Bone marrow (tissue), 2 donors: ENCODE measurements around the gene FAM168A.
A peak's percentile ranks its signal among the peaks of the same experiment; 100 is the strongest.
"Not testable (repeated sequence)": the region's sequence is repeated elsewhere in the genome, so short reads cannot be mapped to it uniquely, and the experiment has no call there.

Experiments
- DNase-seq, 2 donors: peaks; one replicate each; lab custom pipeline; 2025; lab: John Stamatoyannopoulos, UW

Gene FAM168A

DNA sequence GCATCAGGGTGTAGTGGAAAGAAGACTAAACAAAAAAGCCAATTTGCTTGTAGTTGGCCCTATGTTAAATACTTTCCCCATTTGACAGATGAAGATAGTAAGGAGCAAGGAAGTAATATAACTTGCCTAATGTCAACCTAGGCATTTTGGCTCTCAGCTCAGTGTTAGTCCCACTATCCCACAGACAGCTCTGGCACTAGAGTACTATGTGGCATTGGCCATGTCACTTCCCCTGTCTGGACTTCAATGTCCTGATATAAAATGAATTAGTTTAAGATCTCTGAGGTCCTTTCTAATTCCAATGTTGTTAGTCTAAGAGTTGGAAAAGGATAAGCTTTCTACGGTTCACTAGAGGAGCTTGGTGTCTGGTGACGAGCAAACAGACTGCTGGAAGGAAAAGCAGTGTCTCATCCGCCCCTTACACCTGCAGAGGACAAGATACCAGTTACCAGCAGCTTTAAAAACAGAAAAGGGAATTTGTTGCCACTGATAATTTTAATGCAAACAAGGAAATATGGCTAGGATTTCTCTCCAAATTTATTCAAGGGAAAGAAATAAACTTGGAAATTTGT is 129.2 kb downstream of the FAM168A start:
- DNase-seq, result no peak

DNA sequence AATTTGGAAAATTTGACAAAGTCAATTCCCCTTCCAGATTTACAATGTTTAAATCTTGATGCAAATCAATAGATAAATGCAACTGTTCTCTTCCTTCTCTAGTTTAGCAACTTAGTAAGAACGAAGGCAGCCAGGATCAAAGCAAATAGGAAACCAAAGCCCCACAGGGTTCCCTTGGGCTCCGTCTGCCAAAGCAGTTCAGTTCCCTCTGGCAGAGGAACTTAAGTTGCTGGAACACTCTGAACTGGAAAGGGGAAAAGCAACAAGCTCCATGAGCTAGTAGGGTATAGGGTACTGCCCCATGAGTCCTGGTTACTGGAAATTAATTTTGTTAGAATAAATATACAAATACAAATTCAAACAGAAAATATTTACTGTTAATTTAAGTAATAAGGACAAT is 130.4 kb downstream of the FAM168A start:
- DNase-seq, result no peak

DNA sequence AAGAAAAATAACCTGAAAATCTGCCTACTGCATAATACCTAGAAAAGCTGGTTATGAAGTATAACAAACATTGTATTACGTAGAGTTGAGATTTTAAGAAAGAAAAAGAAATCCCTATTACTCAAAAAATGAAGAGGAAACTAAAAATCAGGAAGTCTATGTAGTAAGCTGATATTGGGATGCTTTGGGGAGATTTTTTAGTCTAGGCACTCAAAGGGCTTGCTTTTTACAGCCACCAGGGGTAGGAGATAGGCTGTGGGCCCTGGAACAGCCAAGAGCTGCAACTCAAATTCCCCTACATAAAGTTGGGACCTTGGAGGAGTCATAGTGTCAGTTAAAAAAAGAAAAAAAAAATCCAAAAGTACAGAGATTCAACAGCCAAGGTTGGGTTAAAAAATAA is 131.3 kb downstream of the FAM168A start:
- DNase-seq, result no peak

DNA sequence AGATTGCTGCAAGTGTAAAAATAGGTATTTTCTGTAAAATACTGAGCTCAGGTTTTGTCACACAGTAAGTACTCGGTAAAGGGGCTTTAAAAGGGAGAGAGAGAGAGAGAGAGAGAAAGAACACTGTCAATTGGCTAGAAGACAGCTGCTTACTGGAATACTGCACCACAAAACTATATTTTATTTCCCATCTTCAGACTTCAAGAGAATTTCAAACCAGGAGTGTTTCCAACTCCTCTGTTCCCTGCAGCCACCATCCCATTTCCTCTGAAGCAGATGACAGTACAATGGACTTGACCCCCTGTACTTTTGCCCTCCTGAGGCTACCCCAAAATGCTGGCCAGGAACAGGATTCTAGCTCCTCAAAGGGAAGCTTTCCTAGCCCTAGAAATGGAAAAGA is 132.0 kb downstream of the FAM168A start:
- no peak for DNase-seq

DNA sequence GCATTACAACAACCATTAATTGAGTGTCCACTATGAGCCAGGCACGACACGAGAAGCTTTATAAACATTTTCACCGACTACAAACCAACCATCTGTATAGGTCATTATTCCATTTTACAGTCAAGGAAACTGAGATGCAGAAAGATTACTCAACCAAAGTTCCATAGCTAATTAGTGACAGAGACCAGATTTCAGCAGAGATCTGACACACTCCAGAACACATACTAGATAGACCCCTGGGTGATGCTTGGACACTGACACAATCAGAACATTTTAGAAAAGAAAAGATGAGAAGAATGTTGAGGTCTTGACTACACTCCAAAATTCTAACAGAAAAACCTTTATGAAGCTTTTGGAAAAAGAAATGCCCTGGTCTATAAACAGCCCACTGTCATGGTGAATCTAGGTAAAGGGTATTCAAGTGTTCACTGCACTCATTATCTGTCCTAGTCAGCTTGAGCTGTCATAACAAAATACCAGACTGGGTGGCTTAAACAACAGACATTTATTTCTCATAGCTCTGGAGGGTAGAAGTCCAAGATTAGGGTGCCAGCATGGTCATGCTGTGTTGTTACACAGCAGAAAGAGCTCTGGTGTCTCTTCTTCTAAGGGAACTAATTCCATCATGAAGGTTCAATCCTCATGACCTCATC is 132.8 kb downstream of the FAM168A start:
- no peak for DNase-seq

DNA sequence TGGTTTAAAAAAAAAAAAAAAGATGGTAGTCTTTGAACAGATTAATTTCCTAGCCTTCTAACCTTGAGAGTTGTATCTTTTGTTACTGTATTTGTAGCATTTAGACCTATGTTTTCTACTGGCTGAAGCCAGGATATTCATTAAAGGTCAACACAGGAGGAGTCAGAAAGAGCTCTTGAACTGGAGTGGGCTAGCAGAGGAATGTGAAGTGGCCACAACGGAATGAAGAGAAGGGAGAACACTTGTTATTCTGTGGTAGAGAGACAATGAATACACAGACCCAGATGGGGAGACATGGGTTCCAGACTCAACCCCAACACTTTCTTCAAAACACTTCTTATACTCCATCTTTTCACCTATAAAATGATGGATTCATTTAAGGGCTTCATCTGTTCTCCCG is 133.6 kb downstream of the FAM168A start:
- no peak for DNase-seq

DNA sequence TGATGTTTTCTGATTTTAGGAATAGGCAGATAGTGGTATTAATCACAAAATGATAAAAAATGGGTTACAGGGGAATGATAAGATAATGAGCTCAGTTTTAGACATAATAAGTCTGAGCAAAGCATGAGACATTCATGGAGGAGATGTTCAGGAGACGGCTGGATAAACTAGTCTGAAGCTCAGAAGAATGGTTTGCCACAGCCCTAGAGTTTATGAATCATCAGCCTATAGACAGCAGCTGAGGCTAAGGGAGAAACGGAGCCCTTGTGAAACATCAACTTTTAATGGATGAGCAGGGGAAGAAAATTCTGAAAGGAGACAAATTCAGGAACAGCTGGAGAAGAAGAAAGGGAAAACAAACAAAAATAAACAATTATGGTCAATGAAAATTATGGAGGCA is 134.6 kb downstream of the FAM168A start:
- DNase-seq, result peak in 1 of 2 donors; percentile 60

DNA sequence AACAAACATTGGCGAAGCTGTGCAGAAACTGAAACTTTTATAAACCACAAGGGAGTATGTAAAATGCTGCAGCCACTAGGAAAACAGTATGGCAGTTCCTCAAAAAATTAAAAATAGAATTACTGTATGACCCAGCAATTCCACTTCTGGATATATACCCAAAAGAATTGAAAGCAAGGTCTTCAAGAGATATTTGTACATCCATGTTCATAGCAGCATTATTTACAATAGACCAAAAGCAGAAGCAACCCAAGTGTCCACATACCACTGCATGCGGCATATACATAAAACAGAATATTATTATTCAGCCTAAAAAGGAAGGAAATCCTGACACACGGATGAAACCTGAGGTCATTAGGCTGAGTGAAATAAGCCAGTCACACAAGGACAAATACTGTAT is 135.9 kb downstream of the FAM168A start:
- peak in 1 of 2 donors; percentile 82 for DNase-seq

DNA sequence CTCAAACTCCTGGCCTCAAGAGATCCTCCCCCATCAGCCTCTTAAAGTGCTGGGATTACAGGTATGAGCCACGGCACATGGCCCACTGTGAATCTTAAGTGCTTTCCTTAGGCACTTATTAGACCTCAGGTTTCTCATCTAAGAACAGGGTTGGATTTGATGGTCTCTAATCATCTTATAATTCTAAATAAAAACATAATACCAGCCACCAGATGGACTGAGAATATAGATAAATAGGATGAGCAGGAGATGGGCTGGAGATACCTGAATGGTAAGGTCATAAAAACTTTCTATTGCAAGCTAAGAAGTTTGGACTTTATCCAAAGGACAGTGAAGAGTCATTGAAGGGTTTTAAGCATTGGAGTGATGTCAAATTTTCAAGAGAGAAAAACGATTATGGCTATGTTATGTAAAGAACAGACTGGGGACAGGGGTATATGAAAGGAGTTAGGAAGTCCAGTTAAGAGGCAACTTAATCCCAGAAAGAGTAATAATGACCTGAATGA is 136.5 kb downstream of the FAM168A start:
- DNase-seq, result no peak

DNA sequence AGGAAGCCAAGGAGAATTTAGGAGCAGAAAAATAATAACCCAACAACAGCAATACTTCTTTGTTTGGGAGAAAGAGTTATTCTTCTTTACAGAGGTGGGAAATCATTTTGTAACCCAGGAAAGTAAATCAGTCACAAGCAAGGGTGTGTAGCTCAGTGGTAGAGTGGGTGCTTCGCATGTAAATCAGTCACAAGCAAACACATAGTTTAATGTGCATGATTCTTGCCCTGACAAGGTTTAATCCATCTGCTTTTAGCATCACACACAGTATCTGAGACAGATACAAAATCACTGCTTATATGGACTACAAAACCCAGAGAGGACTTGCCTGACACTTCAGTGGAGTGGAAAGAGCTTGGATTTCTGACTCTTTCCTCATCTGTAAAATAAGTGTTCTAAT is 139.7 kb downstream of the FAM168A start:
- DNase-seq, result no peak

DNA sequence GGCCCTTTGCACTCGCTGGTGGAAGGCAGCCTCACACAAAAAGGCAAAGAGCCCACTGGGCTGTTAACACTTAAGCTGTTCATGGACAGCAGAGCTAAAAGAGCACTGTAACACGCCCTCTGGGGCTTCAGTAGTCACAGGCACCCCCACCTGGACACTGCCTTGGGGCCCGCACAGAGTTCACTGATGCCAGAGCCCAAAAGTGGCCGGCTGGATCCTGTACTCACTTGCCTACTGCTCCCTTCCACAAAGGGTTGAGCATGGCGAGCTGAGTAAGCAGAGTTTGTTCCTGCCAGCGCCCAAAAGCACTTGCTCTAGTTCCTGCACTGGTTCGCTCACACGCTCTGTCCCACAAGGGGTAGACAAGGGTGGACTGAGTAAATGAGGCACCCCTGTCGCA is 142.9 kb downstream of the FAM168A start:
- DNase-seq, result no peak

DNA sequence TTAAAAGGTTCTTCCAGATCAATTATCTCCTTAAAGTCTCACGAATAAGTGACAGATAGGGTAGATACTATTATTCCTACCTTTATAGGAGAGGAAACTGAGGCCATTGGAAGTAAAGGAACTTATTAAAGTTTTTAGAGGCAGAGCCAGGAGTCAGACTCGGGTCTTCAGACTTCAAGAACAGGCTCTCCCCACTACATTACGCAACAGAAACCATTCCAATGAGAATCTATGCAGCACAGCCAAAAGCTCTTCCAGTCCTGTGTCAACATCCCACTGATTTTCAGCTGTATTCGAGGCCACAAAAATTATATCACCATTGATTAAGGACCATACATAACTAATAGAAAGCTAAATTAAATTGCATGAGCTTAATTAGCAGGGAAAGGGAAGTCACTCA is 144.3 kb downstream of the FAM168A start:
- no peak for DNase-seq

DNA sequence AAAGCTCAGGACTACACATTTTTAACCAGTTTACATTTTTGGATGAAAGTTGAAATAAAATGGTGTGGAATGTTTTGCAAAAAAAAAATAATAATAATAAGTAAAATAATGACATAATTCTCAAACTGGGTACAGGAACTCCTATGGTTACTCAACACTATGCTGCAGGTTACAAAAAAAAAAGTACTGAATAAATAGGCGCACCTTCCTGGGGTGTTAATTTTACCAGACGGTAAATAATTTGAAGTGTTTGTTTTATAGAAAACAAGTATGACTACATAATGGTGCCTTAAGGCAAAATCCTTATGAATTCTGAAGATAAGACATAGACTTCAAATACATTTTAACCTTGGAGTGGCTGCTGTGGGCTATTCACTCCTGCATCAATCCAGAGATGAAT is 145.2 kb downstream of the FAM168A start:
- no peak for DNase-seq

DNA sequence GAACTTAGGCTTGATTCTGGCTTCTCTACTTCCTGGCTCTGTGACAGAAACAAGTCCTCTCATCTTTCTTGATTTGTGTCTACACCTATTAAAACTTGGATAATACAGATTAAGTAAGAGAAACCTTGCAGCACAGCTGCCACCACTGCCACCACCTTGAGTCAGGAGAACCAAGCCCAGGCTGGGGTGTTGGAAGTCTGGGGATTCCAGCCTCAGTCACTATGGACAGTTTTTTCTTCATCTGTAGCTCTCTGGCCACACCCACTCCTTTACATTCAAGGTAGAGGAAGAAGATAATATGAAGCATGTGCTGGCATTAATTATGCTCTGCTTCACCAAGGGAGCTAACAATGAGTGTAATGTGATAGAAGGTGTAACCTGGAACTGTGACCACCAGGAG is 146.0 kb downstream of the FAM168A start:
- DNase-seq, result no peak

DNA sequence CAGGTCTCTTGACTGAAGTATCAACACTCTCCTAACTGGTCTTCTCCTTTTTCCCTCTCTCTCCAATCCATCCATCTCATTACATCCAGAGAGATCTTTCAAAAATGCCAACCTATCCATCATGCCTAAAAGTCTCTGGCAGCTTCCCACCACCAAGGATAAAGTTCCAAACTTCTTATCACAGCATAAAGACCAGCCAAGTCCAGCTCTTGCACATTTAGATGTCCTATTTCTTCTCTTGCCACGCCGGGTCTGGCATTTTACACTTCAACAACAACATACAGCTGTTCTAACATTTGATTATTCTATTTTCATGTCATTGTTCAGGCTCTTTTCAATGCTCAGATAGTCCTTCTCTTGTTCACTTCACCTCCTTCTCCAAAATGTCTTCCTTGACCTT is 151.1 kb downstream of the FAM168A start:
- no peak for DNase-seq

DNA sequence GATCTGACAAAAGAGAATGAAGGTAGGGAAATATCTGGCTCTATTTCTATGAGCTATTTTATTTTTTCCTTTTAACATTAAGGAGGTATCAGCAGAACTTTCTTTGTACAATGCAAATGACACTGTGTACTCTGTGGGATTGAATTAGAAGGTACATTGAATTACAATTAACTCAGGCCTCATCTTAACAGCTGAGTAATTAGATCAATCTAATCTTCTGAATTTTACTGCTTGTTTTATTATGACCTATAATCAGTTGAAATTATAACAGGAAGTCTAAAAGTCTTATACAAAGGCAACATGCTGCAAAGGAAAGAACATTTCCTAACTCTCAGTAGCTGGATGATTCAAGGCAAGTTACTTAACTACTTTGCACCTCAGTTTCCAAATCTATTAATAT is 151.9 kb downstream of the FAM168A start:
- DNase-seq, result no peak

DNA sequence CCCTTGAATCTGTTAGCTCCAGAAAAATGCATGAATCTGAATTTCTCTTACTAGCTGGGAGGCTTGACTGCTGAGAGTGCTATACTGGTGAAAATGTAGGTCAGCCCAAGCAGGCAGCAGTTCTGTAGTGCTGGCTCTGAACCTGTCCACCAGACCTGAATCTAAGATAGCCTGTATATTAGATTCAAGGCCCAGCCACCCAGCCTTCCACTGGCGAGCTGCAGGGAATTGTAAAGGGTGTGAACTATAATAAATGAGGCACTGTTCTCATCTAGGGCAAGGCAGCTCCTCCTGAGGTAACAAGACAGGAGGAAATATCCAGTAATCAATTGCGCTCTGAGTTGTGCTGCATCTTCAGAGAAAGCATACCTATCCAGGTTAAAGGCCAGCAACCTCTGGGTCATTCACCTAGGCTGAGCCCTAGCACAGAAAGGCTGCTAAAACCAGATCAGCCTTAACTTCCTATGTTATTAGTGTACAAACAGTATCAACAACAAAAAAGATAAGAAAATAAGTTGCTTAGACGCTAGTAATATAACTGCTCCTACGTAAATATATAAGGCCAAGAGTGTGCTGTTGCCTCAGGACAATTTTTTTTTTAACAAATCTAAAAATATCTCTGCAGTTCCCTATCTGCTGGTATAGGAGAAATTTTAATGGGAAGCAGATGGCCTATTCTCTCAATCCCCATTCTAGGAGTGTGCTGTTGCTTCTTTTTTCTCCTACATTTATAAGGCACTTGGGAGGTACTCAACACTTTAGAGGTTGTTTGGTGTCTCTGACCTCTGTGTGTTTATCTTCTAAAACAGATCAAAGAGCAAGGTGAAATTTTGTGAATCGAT is 158.7 kb downstream of the FAM168A start:
- no peak for DNase-seq

DNA sequence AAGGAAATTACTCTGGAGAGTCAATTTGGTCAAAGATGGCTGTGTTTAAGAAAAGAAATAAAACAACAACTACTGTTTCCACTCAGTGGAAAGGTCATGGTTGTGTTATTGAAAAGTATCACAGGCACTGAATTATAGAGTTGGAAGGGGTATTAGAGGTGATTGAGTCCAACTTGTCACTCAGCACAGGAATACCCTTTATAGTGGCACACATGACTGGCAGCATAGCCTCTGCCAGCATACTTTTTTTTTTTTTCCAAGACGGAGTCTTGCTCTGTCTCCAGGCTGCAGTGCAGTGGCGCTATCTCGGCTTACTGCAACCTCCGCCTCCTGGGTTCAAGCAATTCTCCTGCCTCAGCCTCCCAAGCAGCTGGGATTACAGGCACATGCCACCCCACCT is 161.1 kb downstream of the FAM168A start:
- DNase-seq, result not testable (repeated sequence)

DNA sequence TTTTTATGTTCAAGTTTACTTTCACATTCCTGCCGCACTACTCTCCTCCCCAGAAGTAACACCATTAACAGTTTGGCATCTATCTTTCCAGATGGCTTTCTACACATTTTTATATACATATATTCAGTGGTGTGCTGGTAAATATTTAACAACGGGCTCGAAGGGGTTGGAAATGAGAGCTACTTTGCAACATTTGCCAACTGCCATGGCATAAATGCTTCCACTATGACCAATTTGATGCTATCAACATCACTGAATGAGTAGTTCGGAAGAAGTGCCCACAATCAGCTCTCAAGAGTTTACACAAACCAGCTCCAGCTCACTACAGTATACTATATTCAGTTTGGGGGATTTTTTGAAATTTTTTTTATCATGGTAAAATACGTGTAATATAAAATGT is 166.5 kb downstream of the FAM168A start:
- DNase-seq, result no peak

DNA sequence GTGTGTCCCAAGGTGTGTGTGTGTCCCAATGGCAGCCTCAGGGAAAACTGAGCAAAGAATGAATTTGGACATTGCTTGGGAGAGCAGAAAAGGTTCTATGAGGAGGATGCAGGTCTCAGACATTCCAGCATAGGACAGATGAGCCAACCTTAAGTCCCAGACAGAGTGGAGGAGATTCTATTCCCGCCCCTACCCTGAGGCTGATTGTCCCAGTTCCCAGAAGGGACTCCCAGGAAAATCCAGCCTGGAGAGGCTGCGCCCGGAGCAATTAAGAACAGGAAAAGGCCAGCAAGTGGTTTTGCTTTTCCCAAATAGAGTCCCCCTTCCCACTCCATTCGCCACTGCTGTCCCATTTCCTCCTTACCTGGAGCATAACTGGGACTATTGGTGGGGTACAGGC is 167.6 kb downstream of the FAM168A start:
- no peak for DNase-seq

DNA sequence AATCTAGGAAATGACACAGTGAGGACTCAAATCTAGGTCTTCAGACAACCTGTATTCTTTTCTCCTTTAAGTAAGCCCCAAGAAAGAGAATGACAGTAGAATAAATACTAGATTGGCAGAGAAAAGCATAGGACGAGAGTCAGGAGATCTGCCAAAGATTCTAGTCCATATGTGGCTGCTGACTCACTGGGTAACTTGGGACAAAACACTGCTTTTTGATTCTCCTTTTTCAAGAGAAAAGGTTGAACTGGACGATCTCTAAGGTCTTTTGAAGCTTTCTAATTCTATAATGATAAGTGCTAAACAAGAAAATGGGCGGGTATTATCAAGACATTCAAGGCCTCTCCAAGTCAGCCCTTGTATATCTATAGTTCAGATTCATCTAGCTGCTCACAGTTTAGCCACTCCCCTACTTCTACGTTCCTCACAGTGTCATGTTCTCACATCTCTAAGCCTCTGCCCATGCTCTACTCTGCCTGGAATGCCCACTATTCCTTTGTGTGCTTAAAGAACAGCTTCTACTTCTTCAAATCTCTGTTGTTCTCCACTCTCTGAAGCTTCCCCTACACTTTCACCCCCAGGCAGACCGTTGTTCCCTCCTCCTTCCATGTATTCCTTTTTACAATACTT is 168.7 kb downstream of the FAM168A start:
- no peak for DNase-seq

DNA sequence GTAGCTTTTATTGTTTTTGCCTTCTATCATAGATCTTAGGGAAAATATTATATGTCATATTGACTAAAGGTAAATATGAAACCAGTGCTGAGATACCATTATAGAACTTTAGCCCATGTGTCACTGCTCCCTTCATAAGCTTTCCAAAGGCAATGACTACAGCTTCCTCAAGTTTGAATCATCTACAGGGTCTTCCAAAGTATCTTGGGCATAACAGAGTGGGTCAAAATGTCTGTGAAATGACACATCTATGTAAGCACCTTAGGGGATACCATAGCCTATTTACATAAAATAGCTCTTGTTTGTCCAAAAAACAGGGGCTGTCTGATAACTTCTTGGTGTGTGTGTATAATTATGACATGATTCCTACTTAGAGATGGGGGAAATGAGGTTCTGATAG is 169.2 kb downstream of the FAM168A start:
- DNase-seq, result no peak

DNA sequence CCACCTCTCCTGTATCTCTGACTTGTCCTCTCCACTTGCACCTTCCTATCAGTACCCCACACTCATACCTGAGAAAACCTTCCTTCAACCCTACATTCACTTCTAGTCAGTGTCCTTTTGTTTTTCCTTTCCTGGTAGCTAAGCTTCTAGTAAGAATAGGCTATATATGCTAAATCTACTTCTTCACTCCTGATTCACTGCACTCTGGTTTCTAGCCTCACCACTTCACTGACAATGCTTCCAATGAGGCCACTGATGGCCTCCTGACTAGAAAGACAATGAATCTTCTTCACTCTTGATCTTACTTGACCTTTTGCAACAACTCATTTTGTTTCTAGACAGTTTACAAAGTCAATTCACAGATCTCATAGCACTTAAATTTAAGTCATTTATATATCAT is 169.7 kb downstream of the FAM168A start:
- DNase-seq, result no peak
